Smooth muscle cell (in vitro differentiated cells): ENCODE measurements around the gene FANCC. TPM values are rescaled to one million over a fixed set of nuclear protein-coding genes. Genes with fewer than 3 reads are reported as not detected.

Experiments used
- DNase-seq: peaks from one replicate; lab custom pipeline; 2025; ENCODE audit not compliant: unreplicated experiment; lab: John Stamatoyannopoulos, UW
- H2AFZ ChIP-seq: fragments of 200-600 bp; sonication (generic); 2 replicates; pipeline ENCODE4 v1.6.0; 2016; ENCODE audit warnings: antibody characterized with exemption, low read depth, mild to moderate bottlenecking
- H3F3A ChIP-seq: fragments of 200-600 bp; sonication (generic); 2 replicates; pipeline ENCODE4 v1.6.0; 2017; ENCODE audit warnings: antibody characterized with exemption, low read depth
- H3K27ac ChIP-seq: fragments of 200-600 bp; sonication (generic); 2 replicates; pipeline ENCODE4 v1.5.1; 2016; ENCODE audit warnings: low read depth, mild to moderate bottlenecking
- H3K27me3 ChIP-seq: fragments of 200-600 bp; sonication (generic); 2 replicates; pipeline ENCODE4 v1.6.1; 2016; ENCODE audit warnings: low read depth, mild to moderate bottlenecking
- H3K36me3 ChIP-seq: fragments of 200-600 bp; sonication (generic); 2 replicates; pipeline ENCODE4 v1.5.1; 2016; ENCODE audit warnings: low read depth
- H3K4me1 ChIP-seq: fragments of 200-600 bp; sonication (generic); 2 replicates; pipeline ENCODE4 v1.5.1; 2016; ENCODE audit warnings: low read depth
- H3K4me2 ChIP-seq: fragments of 200-600 bp; sonication (generic); 2 replicates; pipeline ENCODE4 v1.6.0; 2016; ENCODE audit warnings: mild to moderate bottlenecking
- H3K4me3 ChIP-seq: fragments of 200-600 bp; sonication (generic); 2 replicates; pipeline ENCODE4 v1.5.1; 2016; ENCODE audit warnings: mild to moderate bottlenecking
- H3K79me2 ChIP-seq: fragments of 200-600 bp; sonication (generic); 2 replicates; pipeline ENCODE4 v1.6.0; 2016; ENCODE audit warnings: low read depth, mild to moderate bottlenecking
- H3K9ac ChIP-seq: fragments of 200-600 bp; sonication (generic); 2 replicates; pipeline ENCODE4 v1.6.0; 2016; ENCODE audit warnings: low read depth
- H3K9me3 ChIP-seq: fragments of 200-600 bp; sonication (generic); replicated peaks from 2 replicates; pipeline ENCODE4 v1.5.1; 2016; ENCODE audit warnings: low read depth
- H4K20me1 ChIP-seq: fragments of 200-600 bp; sonication (generic); 2 replicates; pipeline ENCODE4 v1.6.0; 2016; ENCODE audit warnings: low read depth
- CTCF ChIP-seq: fragments of 200-600 bp; sonication (generic); IDR thresholded peaks from 2 replicates; pipeline ENCODE4 v1.5.1; 2017; ENCODE audit warnings: borderline replicate concordance, mild to moderate bottlenecking, antibody characterized with exemption; ENCODE audit not compliant: insufficient read depth, poor library complexity, severe bottlenecking
- WGBS: methylation state at CpG from one replicate; pipeline ENCODE4 v1.1.7; 2016; ENCODE audit warnings: low lambda C conversion rate; 5-methylcytosine and 5-hydroxymethylcytosine counted together
- polyA plus RNA-seq: library from polyadenylated mRNA; unstranded; fragments of >200 nt; fragmentation: Nextera tagmentation; extraction: Ambion mirVana; gene quantifications from 2 replicates; pipeline ENCODE4 v1.2.1, GENCODE V29; 2016
- total RNA-seq: library from RNA; depleted of rRNA; stranded (reverse); fragments of >200 nt; gene quantifications from 2 replicates; pipeline ENCODE4 v1.2.3, GENCODE V29; 2014

Gene FANCC
- total and polyA plus RNA-seq, 2 experiments from 2014 or later, result 11.0 to 11.2 TPM

- H4K20me1 ChIP-seq, result no peaks in the 10 kb centered on the region
- H3K9me3 ChIP-seq, result no peaks in the 10 kb centered on the region
- no peaks in the 10 kb centered on the region for H3K27me3 ChIP-seq
- no peak overlapping the region for H3K4me2 ChIP-seq
- 77% methylated on average over 5 of the region's 5 CpGs for WGBS
- no peak for DNase-seq
- no peak overlapping the region for H3K27ac ChIP-seq
- H3K36me3 ChIP-seq, result no peaks in the 10 kb centered on the region
- H2AFZ ChIP-seq, result no peak overlapping the region
- peaks cover 5% of the 10 kb centered on the region for H3K4me1 ChIP-seq
- peaks cover 14% of the 10 kb centered on the region for H3F3A ChIP-seq
- H3K9ac ChIP-seq, result no peak overlapping the region
- no peak for TF ChIP-seq CTCF
- H3K4me3 ChIP-seq, result no peak overlapping the region
- no peaks in the 10 kb centered on the region for H3K79me2 ChIP-seq
Measured at GRCh38 chr9:95130484-95130883, 187.0 kb downstream of the FANCC start.

- Histone ChIP-seq H4K20me1 (no peaks in the 10 kb centered on the region), H2AFZ (no peak overlapping the region), H3K4me1 (peaks cover 5% of the 10 kb centered on the region), H3K36me3 (no peaks in the 10 kb centered on the region), H3K9ac (no peak overlapping the region), H3K4me3 (no peak overlapping the region), H3K27ac (peak overlapping the region; percentile 7), H3F3A (peaks cover 14% of the 10 kb centered on the region), H3K4me2 (no peak overlapping the region), H3K27me3 (no peaks in the 10 kb centered on the region), H3K79me2 (no peaks in the 10 kb centered on the region), H3K9me3 (no peaks in the 10 kb centered on the region)
- no peak for DNase-seq
- no peak for TF ChIP-seq CTCF
- WGBS, result 44% methylated on average over 8 of the region's 8 CpGs
Measured at GRCh38 chr9:95129476-95130291, 187.8 kb downstream of the FANCC start.

- H2AFZ ChIP-seq, result no peak overlapping the region
- H3K27ac ChIP-seq, result no peak overlapping the region
- H3K4me3 ChIP-seq, result no peak overlapping the region
- H3K9ac ChIP-seq, result no peak overlapping the region
- no peaks in the 10 kb centered on the region for H3K9me3 ChIP-seq
- no peak for DNase-seq
- peaks cover 10% of the 10 kb centered on the region for H3F3A ChIP-seq
- peak overlapping the region; percentile 91 for H3K4me2 ChIP-seq
- H3K27me3 ChIP-seq, result no peaks in the 10 kb centered on the region
- WGBS, result 75% methylated on average over 4 of the region's 4 CpGs
- TF ChIP-seq CTCF, result no peak
- no peaks in the 10 kb centered on the region for H3K79me2 ChIP-seq
- H4K20me1 ChIP-seq, result no peaks in the 10 kb centered on the region
- H3K4me1 ChIP-seq, result peaks cover 5% of the 10 kb centered on the region
- no peaks in the 10 kb centered on the region for H3K36me3 ChIP-seq
Measured at GRCh38 chr9:95128177-95128524, 189.4 kb downstream of the FANCC start.
